ENCODE measurements around the gene PHACTR1.

The PHACTR1 gene

DNA sequence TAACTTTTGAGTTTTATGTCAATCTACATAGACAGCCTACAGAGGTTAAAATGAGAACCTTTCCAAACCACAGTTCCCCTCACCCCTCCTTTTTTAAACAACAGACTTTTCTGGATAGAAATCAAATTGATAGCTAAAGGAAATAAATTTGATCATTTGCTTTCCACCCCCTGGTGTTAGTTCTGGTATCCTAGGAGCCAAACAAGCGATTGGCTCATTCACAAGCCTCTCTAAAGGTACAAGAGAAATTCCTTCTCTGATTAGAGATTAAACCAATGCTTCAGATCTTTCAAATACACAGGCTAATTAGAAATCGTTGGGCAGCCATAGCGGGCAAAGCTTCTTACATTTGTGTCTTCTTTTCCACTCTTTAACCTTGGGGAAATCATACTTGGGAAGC lies 379.5 kb downstream of the PHACTR1 start:
- H3K27ac ChIP-seq, result no peak overlapping the region
- ChIA-PET POLR2A (ENCODE audit: low non-redundant PET) (no interaction called here), CTCF (interaction anchor here (0.7 kb wide), 1 partner anchor 184 kb away, joined by 3 read pairs; no protein-coding TSS in a partner anchor)
- no peak for DNase-seq (ENCODE audit: low spot score)
- TF ChIP-seq, protein P1, sequence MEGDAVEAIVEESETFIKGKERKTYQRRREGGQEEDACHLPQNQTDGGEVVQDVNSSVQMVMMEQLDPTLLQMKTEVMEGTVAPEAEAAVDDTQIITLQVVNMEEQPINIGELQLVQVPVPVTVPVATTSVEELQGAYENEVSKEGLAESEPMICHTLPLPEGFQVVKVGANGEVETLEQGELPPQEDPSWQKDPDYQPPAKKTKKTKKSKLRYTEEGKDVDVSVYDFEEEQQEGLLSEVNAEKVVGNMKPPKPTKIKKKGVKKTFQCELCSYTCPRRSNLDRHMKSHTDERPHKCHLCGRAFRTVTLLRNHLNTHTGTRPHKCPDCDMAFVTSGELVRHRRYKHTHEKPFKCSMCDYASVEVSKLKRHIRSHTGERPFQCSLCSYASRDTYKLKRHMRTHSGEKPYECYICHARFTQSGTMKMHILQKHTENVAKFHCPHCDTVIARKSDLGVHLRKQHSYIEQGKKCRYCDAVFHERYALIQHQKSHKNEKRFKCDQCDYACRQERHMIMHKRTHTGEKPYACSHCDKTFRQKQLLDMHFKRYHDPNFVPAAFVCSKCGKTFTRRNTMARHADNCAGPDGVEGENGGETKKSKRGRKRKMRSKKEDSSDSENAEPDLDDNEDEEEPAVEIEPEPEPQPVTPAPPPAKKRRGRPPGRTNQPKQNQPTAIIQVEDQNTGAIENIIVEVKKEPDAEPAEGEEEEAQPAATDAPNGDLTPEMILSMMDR (conservative IDR thresholded peaks at IDR 0.05; ENCODE audit: low read depth), result no peak

DNA sequence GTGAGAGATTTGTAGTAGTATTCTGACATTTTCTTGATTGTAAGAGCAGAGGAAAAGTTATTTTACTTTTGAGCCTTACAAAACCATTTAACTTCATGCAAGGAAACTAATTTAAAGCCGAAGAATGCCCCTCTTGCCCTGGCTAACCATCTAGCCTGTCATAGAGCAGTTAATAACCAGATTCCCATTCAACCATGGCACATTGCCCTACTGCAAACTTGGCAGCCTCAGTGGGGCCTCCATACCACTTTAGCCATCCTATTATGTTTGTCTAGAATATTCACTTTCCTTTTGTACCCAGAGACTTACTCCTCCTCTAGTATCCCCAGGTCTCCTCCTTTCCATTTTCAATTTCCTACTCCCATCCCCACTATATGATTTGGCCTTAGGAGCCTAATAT lies 380.9 kb downstream of the PHACTR1 start:
- no peak overlapping the region for H3K27ac ChIP-seq
- CTCF ChIA-PET, result interaction anchor here (0.7 kb wide), 1 partner anchor 22 kb away, joined by 3 read pairs; no protein-coding TSS in a partner anchor
- DNase-seq (ENCODE audit: low spot score), result no peak
- TF ChIP-seq, protein P1 (conservative IDR thresholded peaks at IDR 0.05; ENCODE audit: low read depth), result no peak
- POLR2A ChIA-PET (ENCODE audit: low non-redundant PET), result no interaction called here

DNA sequence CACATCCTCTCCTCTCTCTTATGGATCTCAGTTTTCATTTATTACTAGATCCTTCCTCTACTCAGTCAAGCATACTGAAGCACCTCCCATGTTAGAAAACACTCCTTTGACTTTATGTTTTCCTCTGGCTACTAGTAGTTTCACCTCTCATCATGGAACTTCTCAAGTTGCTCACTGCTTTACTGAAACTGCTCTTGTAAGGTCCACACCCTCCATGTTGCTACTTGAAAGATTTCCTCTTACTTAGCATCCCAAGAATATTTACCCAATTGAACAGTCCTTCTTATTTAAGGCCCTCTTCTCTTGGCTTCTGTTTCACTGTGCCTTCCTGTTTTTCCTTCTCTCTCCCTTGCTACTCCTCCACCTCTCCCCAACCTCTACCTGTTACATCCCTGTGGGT lies 381.4 kb downstream of the PHACTR1 start:
- ChIA-PET POLR2A (ENCODE audit: low non-redundant PET) (no interaction called here), CTCF (interaction anchor here (0.7 kb wide), 1 partner anchor 23 kb away, joined by 3 read pairs; no protein-coding TSS in a partner anchor)

DNA sequence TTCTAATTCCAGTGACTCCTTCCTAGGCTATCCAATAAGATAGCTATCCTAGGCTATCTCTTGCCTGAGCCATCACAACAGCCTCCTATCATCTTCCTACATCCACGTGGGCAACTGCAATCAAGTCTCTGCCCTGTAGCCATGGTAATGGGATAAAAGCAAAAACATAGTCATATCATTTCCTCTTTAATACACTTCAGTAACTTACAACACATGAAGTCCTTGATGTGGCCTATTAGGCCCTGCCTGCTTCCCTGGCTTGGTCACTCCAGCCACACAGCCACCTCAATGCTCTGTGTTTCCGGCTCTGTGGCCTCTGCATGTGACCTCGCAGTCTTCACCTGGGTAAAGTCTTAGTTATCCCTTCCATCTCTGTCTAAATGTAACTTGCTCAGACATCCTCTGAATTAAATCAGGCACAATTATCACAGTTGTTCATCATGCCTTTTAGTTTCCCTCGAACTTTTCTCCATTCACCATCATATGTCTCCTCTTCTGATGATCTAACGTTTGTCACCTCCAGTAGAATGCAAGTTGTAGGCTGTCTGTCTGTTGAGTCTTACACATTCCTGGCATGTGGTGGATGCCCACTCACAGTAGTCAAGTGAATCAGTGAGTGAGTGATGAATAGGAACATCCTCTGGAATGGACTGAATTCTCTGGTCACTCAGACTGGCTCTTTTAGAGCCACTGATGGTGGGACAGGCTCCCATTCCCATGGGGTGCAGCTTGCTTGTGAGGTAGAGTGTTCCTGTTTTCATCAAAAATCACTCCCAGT lies 382.4 kb downstream of the PHACTR1 start:
- POLR2A ChIA-PET (ENCODE audit: low non-redundant PET), result no interaction called here
- H3K27ac ChIP-seq, result no peak overlapping the region
- TF ChIP-seq, protein P1 (conservative IDR thresholded peaks at IDR 0.05; ENCODE audit: low read depth), result no peak
- no peak for DNase-seq (ENCODE audit: low spot score)
- CTCF ChIA-PET, result no interaction called here

More for the DNA sequence above, 381.4 kb downstream of the PHACTR1 start:
- TF ChIP-seq, protein P1 (conservative IDR thresholded peaks at IDR 0.05; ENCODE audit: low read depth), result no peak
- DNase-seq (ENCODE audit: low spot score), result no peak
- H3K27ac ChIP-seq, result no peak overlapping the region

DNA sequence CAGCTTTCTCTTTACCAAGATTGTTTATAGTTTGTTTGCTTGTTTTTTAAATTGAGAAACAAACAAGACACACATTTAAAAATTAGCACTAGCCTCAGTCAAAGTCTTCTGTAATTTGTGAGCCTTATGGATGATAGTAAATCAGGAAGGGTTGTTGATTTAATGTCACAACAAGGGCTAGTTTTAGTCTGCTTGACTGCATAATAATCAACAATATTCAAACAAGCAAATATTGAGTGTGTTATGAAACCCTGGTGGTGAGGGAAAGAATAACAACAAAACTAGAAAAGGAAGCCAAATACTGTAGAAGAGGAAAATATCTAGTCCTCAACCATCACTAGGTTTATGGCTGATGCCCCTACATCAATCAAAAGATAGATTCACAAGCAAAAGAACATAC lies 383.2 kb downstream of the PHACTR1 start:
- DNase-seq (ENCODE audit: low spot score), result no peak
- CTCF ChIA-PET, result no interaction called here
- H3K27ac ChIP-seq, result no peak overlapping the region
- POLR2A ChIA-PET (ENCODE audit: low non-redundant PET), result no interaction called here
- TF ChIP-seq, protein P1 (conservative IDR thresholded peaks at IDR 0.05; ENCODE audit: low read depth), result 0 out of 2 replicates have a peak, but pooled peaks have one; percentile 7

DNA sequence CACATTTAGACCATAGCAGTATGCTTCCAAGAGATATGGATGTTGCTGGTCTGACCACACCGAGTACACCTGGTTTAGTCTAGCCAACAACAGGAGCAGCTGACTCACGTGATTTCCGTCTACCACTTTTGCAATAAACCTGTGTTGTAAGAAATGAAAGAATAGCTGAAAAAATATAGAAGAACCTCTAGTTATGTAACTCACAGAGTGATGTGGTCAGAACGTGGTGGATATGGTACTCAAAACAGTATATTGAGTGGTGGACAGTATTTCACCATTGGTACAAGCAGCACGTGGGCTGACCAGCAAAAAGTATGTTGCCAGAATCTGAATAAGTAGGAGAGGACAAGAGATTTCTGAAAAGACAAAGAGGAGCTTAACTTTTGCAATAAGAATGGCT lies 384.8 kb downstream of the PHACTR1 start:
- no peak for DNase-seq (ENCODE audit: low spot score)
- CTCF ChIA-PET, result no interaction called here
- TF ChIP-seq, protein P1 (conservative IDR thresholded peaks at IDR 0.05; ENCODE audit: low read depth), result no peak
- H3K27ac ChIP-seq, result no peak overlapping the region
- POLR2A ChIA-PET (ENCODE audit: low non-redundant PET), result interaction anchor here (0.6 kb wide), 1 partner anchor 28 kb away, joined by 3 read pairs; no protein-coding TSS in a partner anchor
